Bronchial epithelial cell (primary cell): ENCODE measurements around the gene TRPM5. TPM values are rescaled to one million over a fixed set of nuclear protein-coding genes. Genes with fewer than 3 reads are reported as not detected.
A peak's percentile ranks its signal among the peaks of the same experiment; 100 is the strongest.

Experiments
- DNase-seq: peaks from one replicate; pipeline ENCODE4 v3.0.0-alpha.2; 2010; ENCODE audit warnings: low read depth
- FAIRE-seq: peaks from 2 replicates; lab custom pipeline; 2011; peaks lifted over from hg19 to GRCh38; lab: Jason Lieb, UNC
- H3K27me3 ChIP-seq: 2 replicates; pipeline ENCODE4 v1.5.1; 2011; ENCODE audit warnings: low read length; ENCODE audit not compliant: control insufficient read depth, insufficient read depth
- H3K36me3 ChIP-seq: 2 replicates; pipeline ENCODE4 v1.5.1; 2011; ENCODE audit warnings: low read length; ENCODE audit not compliant: control insufficient read depth, insufficient read depth
- H3K4me3 ChIP-seq: 2 replicates; pipeline ENCODE4 v1.5.1; 2011; ENCODE audit warnings: mild to moderate bottlenecking, low read depth, low read length, control low read depth
- CTCF ChIP-seq: IDR thresholded peaks from 2 replicates; pipeline ENCODE4 v1.5.1; 2011; ENCODE audit warnings: mild to moderate bottlenecking, moderate library complexity, low read length, control low read depth, inconsistent platforms; ENCODE audit not compliant: insufficient read depth, severe bottlenecking
- total RNA-seq: library from RNA; depleted of rRNA; stranded (reverse); fragments of >200 nt; gene quantifications from 2 replicates; pipeline ENCODE4 v1.2.1, GENCODE V29; 2014

TRPM5 gene
- total RNA-seq, 1 donor from 2014 or later, result not detected

GRCh38 chr11:2477254-2477653 lies 32.9 kb upstream of the TRPM5 start:
- H3K4me3 ChIP-seq, result no peak overlapping the region
- no peak for TF ChIP-seq CTCF
- DNase-seq (no peak), FAIRE-seq (peak; percentile 86)
- no peaks in the 10 kb centered on the region for H3K27me3 ChIP-seq
- no peaks in the 10 kb centered on the region for H3K36me3 ChIP-seq

- no peaks in the 10 kb centered on the region for H3K27me3 ChIP-seq
- no peak for TF ChIP-seq CTCF
- no peaks in the 10 kb centered on the region for H3K36me3 ChIP-seq
- H3K4me3 ChIP-seq, result no peak overlapping the region
- FAIRE-seq (no peak), DNase-seq (no peak)
Measured at GRCh38 chr11:2475136-2475918, 31.0 kb upstream of the TRPM5 start.

GRCh38 chr11:2474059-2474901 lies 30.0 kb upstream of the TRPM5 start:
- Histone ChIP-seq H3K27me3 (no peaks in the 10 kb centered on the region), H3K36me3 (no peaks in the 10 kb centered on the region), H3K4me3 (no peak overlapping the region)
- DNase-seq (peak; percentile 5), FAIRE-seq (no peak)
- no peak for TF ChIP-seq CTCF

- H3K4me3 ChIP-seq, result no peak overlapping the region
- TF ChIP-seq CTCF, result no peak
- FAIRE-seq (no peak), DNase-seq (no peak)
- no peaks in the 10 kb centered on the region for H3K36me3 ChIP-seq
- H3K27me3 ChIP-seq, result no peaks in the 10 kb centered on the region
Measured at GRCh38 chr11:2473361-2474058, 29.2 kb upstream of the TRPM5 start.

- Histone ChIP-seq H3K27me3 (no peaks in the 10 kb centered on the region), H3K4me3 (no peak overlapping the region), H3K36me3 (no peaks in the 10 kb centered on the region)
- DNase-seq (no peak), FAIRE-seq (no peak)
- no peak for TF ChIP-seq CTCF
Measured at GRCh38 chr11:2472428-2473186, 28.3 kb upstream of the TRPM5 start.
